ENCODE measurements around the gene CD69.

CD69 gene

DNA sequence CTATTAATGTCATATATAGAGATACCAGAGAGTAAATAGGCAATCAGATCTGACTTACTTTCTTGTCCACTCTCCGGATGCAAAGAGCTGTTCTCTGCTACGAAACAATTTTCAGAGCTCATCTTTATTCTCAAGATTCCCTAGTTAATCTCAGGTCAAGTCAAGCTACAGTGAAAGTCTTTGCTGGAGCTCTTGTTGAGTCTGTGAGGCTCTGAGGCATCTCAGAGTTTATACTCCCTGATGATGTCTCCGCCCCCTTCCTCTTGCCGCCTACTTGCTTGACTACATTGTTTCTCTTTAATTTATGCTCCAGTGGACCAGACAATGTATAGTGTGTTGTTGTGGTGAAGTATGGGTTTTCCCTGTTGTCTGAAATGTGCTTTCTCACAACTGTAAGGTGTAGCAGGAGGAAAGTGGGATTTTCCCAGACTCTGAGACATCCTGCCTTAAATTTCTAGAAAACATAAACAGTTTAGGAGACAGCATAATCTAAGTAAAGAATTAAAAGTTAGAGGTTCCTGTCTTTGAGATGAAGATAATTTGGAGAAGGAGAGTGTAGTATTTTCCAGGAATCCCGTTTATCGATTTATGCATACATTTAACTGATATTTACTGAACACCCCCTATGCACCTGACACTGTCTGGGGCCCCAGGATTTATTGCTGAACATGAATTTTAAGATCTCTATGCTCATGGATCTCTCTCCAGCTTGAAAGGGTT, at the start of gene CD69:
TSS of gene CD69 (minus strand) at position 203 of the 720 bp plus-strand sequence. CDS start at position 122, 81 bp downstream.
- DNase-seq (ENCODE audit: low spot score): no peak

GRCh38 chr12:9809866-9810265, 49.2 kb upstream of the CD69 start:
- DNase-seq (ENCODE audit: low spot score): no peak

- DNase-seq (ENCODE audit: low spot score): no peak
Observed at GRCh38 chr12:9809338-9809737, 48.6 kb upstream of the CD69 start.

- no peak for DNase-seq (ENCODE audit: low spot score)
Observed at GRCh38 chr12:9808504-9808903, 47.8 kb upstream of the CD69 start.

DNA sequence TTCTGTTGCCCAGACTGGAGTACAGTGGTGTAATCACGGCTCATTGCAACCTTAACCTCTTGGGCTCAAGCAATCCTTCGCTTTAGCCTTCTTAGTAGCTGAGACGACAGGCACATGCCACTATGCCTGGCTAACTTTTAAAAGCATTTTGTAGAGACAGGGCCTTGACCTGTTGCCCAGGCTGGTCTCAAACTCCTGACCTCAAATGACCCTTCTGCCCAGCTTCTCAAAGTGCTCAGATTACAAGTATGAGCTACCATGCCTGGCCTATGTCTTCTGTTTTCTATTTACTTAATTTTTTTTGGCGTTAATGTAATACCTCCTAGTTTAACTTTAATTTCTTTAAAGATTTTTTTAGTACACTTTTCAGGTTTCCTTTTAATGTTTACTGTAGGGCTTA, 46.0 kb upstream of the CD69 start:
- DNase-seq (ENCODE audit: low spot score): no peak

GRCh38 chr12:9805883-9806282, 45.2 kb upstream of the CD69 start:
- no peak for DNase-seq (ENCODE audit: low spot score)

DNA sequence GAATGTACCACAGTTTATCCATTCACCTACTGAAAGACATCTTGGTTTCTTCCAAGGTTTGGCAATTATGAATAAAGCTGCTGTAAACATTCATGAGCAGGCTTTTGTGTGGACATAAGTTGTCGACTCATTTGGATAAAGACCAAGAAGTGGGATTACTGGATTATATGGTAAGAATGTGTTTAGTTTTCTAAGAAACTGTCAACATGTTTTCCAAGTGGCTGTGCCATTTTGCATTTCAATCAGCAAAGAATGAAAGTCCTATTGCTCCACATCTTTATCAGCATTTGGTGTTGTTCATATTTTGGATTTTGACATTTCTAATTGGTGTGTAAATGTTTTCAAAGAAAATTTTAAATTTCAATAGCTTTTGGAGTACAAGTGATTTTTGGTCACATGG, 39.3 kb upstream of the CD69 start:
- DNase-seq (ENCODE audit: low spot score): no peak

DNA sequence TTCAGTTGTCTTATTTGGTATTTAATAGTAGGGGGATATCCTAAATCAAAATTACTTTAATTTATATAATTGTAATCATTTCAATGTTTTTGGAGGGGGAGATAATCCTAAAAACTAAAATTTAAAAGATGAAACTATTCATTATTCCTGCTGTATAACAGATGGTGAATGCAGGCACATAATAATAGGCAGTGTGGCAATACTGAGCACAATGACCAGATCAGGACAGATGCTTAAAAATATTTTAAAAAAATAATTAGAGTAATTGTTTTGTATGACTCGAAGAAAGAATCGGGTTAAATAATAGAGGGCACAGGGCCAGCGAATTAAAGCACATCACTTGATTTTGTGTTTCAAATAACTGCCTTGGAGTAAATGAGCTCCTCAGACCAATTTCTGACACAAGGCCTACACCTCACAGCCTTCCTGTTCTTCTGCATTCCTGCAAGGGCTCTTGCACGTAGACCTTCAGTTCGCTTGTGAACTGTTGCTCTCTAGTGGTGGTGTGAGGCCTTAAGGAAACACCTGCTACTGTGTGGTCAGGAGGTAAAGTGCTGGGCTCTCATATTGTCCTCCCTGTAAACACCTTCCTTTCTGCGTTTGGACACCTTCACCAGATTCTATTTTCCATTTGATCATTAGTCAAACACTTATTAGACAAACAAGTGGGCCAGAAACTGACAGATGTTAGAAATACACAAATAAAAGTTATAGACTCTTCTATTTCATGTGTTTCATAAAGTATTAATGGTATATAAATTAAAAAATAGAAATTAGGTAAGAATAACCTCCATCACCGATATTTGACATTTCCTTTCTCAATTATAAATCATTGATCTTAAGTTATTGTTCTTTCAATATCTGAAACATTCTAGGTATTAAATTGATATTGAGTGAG, 37.3 kb upstream of the CD69 start:
- peak; percentile 22 for DNase-seq (ENCODE audit: low spot score)

GRCh38 chr12:9796971-9797370, 36.3 kb upstream of the CD69 start:
- no peak for DNase-seq (ENCODE audit: low spot score)

DNA sequence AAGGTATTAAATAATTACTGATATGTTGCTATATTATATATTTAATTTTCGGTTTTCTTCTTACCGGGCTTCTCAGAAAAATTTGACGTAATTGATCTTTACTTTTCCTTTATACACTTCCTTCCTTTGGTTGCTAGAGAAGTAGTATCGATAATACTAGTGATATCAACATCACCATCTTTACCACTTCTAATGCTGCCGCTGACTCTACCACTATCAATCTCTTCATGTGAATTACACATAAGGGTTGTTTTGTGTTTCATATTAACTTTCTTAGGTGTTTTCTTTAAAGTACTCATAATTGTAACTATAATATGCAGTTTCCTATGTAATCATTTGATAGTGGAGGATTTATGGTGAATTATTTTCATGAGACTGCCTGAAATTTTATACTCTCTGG, 35.6 kb upstream of the CD69 start:
- no peak for DNase-seq (ENCODE audit: low spot score)

DNA sequence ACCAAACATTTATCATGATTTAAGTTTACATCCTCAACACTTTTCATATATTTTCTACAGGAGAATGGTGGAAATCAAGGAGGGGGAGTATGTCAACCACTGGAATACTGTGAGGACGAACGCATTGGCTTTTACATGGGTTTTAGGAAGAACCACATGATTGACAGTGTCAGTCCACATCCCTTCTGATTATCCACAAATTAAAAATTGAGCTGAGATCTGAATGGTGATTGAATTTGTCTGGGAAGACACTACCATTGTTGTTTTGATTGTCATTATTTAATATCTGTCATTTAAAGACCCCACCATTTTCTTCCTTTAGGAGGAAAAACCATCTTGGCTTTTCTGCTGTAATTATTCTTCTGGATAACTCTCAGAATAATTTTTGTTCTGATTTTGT, 35.2 kb upstream of the CD69 start:
- no peak for DNase-seq (ENCODE audit: low spot score)

DNA sequence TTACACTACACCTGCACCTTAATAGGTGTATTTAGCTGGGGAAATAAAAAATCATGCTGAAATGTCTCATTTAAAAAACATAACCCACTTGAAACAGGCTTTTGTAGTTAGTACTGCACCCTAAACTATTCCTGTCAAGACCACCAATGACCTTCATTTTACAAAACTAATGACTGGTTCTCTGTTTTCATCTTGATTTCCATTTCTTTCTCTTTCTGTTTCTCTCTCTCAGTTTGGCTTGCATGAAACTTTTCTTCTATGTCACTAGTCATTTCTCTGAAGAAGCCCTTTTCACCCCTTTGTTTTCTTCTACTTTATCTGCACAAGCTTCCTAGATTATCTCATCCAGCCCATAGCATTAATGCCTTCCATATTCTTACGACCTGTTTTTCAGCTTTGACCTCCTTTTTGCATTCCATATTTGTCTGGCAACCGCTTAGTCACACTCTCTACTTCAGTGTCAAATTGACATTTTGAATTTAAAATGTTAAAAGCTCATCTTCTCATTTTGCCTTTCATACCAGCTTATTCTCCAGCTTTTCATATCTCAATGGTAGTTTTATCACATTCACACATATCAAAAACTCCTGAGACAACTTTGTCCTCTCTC, 33.9 kb upstream of the CD69 start:
- no peak for DNase-seq (ENCODE audit: low spot score)

DNA sequence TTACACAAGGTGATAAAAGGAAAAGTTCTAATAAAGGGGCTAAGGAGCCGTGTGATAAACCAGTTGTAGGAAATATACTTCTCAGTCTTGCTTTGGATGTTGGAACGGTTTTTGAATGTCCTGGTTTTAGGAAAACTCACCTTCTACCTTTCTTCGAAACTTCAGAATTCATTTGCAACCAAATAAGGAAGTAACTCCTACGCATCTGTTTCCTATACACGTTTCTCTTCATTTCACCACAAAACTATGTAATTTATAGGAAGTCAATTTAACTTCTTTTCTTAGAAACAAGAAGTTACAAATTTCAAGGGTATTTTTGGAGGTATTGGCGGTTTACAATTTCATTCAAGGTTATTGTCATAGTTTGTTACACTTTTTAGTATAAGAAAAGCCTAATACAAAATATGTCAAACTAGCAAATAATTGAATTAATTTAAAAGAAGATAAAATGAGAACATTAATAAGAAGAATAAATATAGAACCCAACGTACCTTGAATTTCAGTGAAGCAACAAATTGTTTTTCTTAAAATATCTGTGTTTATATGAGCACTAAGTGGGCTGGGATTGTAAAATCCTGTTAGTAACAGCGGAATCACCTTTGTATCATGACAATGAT, 33.2 kb upstream of the CD69 start:
- no peak for DNase-seq (ENCODE audit: low spot score)

- DNase-seq (ENCODE audit: low spot score): no peak
Observed at GRCh38 chr12:9792961-9793617, 32.4 kb upstream of the CD69 start.

DNA sequence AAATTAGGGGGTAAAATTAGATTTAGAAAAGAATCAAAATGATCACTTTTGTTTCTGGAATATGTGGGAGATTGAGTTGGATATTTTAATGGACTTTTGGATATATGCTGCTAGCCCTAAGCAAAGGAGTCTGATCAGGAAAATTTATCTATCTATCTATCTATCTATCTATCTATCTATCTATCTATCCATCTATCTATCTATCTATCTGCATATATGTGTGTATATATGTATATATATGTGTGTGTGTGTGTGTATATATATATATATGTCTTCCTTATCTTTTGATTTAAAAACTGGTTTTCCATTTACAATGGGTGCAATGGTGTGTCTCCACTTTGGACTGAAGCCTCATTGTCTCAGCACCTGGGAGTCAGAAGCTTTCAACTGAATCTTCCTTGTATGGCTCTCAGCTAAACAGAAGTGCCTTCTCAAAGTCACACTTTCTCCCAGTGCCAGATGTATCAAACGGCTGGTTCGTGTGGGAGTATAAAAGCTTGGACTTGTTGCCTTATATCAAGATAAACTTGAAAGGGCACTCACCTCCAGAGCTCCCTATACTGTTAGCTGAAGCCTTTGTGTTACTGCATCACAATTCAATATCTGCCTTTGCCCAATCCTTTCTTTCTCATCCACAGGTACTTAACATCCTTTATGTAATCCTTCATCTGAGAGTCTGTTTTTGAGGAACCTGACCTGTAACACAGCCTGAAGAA, 31.6 kb upstream of the CD69 start:
- DNase-seq (ENCODE audit: low spot score): no peak

GRCh38 chr12:9786726-9787717, 26.3 kb upstream of the CD69 start:
- peak; percentile 18 for DNase-seq (ENCODE audit: low spot score)

- DNase-seq (ENCODE audit: low spot score): no peak
Observed at GRCh38 chr12:9784816-9785215, 24.1 kb upstream of the CD69 start.

DNA sequence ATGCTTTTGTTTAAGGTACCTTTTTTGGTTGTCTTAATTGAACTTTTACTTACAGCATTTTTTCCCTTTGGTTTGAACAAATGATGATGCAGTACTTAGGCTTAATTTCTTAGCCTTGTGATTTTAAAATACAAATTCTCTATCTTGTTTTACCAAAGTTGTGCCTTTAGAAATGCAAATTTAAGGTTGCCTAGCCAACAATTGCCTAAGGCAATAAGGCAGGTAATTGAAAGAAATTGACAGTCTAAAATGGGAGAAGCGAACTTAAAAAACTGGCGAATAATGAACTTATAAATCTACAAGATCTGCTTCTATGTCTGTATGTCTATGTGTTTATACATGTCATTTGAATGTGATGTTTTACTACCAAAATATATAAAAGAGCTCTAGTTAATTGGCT, 23.6 kb upstream of the CD69 start:
- no peak for DNase-seq (ENCODE audit: low spot score)

DNA sequence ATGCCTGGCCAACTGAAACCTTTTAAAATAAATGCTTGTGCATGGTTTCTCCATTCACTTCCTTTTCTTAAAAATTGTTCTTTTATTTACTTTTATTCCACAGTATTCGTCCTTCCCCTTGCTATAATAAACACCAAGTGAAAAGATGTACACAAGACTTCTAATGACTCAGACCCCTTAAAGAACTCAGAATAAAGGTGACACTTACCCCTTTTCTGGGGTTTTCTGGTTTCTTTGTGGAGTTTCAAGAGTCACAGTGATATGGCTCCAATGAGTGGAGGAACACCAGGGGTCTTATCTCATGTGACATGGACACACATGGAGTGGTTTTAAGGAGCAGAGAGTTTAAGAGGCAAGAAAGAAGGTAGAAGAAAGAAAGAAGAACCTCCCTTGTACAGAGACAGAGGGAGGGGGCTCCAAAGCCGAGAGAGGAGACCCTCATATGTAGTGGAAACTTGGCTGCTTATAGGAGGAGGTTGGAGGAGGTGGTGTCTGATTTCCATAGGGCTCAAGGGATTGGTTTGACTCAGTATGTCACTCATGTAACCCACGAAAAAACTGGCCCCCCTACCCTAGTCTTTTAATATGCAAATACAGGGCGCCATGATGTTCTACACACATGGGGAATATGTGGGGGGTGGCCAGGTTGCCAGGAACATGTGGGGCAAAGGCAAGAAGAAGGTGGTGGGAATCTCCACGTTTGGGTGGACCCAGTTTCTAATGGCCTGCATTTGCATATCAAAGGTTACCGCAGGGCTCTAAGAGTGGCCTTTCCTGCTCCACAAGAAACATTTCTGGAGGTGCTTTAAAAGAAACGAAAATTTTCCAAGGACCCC, 22.1 kb upstream of the CD69 start:
- no peak for DNase-seq (ENCODE audit: low spot score)
